ENCODE data around the gene KCTD15.

DNA sequence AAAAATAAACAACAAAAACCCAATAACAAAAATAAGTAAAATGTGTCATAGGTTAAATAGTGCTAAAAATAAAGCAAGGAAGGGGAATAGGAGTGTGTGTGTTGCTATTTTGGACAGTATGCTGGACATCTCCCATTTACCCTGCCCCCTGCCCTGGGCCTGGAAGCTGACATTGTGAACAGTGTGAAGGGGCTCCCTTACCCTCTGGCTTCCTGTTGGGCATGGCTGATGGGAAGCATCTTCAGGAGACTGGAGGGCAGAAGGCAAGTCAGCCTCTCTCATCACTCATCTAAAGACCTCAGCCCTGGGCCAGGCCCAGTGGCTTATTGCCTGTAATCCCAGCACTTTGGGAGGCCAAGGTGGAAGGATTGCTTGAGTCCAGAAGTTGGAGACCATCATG is 26.7 kb downstream of the KCTD15 start:
- TF ChIP-seq, protein P1, sequence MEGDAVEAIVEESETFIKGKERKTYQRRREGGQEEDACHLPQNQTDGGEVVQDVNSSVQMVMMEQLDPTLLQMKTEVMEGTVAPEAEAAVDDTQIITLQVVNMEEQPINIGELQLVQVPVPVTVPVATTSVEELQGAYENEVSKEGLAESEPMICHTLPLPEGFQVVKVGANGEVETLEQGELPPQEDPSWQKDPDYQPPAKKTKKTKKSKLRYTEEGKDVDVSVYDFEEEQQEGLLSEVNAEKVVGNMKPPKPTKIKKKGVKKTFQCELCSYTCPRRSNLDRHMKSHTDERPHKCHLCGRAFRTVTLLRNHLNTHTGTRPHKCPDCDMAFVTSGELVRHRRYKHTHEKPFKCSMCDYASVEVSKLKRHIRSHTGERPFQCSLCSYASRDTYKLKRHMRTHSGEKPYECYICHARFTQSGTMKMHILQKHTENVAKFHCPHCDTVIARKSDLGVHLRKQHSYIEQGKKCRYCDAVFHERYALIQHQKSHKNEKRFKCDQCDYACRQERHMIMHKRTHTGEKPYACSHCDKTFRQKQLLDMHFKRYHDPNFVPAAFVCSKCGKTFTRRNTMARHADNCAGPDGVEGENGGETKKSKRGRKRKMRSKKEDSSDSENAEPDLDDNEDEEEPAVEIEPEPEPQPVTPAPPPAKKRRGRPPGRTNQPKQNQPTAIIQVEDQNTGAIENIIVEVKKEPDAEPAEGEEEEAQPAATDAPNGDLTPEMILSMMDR (IDR thresholded peaks at IDR 0.05) = no peak
- TF ChIP-seq POLR2A (IDR thresholded peaks at IDR 0.05) = no peak
- no peak for TF ChIP-seq POLR2AphosphoS5 (IDR thresholded peaks at IDR 0.05)

Data from upper lobe of left lung (tissue), 4 donors.